ENCODE data around the gene CUL4B.

The CUL4B gene

GRCh38 chrX:120566817-120567216 lies 6.1 kb upstream of the CUL4B start:
- TF ChIP-seq TAF1 (IDR thresholded peaks at IDR 0.05; ENCODE audit: borderline replicate concordance, insufficient read depth, low read length) (no peak), FOXP2 (optimal IDR thresholded peaks at IDR 0.05; ENCODE audit: borderline replicate concordance, extremely low read depth, extremely low read length, insufficient read depth) (no peak), REST (IDR thresholded peaks at IDR 0.05; ENCODE audit: insufficient read depth in 1 of 2, low read depth in 2 of 2, low read length in 2 of 2) (no peak), POLR2AphosphoS5 (IDR thresholded peaks at IDR 0.05; ENCODE audit: low read depth, low read length) (no peak), SIN3A (IDR thresholded peaks at IDR 0.05; ENCODE audit: borderline replicate concordance, insufficient read depth, low read length) (no peak)

GRCh38 chrX:120564925-120565324 lies 4.2 kb upstream of the CUL4B start:
- TF ChIP-seq SIN3A (IDR thresholded peaks at IDR 0.05; ENCODE audit: borderline replicate concordance, insufficient read depth, low read length) (no peak), FOXP2 (optimal IDR thresholded peaks at IDR 0.05; ENCODE audit: borderline replicate concordance, extremely low read depth, extremely low read length, insufficient read depth) (no peak), REST (IDR thresholded peaks at IDR 0.05; ENCODE audit: insufficient read depth in 1 of 2, low read depth in 2 of 2, low read length in 2 of 2) (no peak), TAF1 (IDR thresholded peaks at IDR 0.05; ENCODE audit: borderline replicate concordance, insufficient read depth, low read length) (no peak), POLR2AphosphoS5 (IDR thresholded peaks at IDR 0.05; ENCODE audit: low read depth, low read length) (no peak)

- TF ChIP-seq POLR2AphosphoS5 (IDR thresholded peaks at IDR 0.05; ENCODE audit: low read depth, low read length) (no peak), TAF1 (IDR thresholded peaks at IDR 0.05; ENCODE audit: borderline replicate concordance, insufficient read depth, low read length) (no peak), REST (IDR thresholded peaks at IDR 0.05; ENCODE audit: insufficient read depth in 1 of 2, low read depth in 2 of 2, low read length in 2 of 2) (no peak), SIN3A (IDR thresholded peaks at IDR 0.05; ENCODE audit: borderline replicate concordance, insufficient read depth, low read length) (no peak), FOXP2 (optimal IDR thresholded peaks at IDR 0.05; ENCODE audit: borderline replicate concordance, extremely low read depth, extremely low read length, insufficient read depth) (no peak)
Observed at GRCh38 chrX:120562569-120562926, 1.8 kb upstream of the CUL4B start.

- no peak for TF ChIP-seq SIN3A (IDR thresholded peaks at IDR 0.05; ENCODE audit: borderline replicate concordance, insufficient read depth, low read length)
- TF ChIP-seq FOXP2 (optimal IDR thresholded peaks at IDR 0.05; ENCODE audit: borderline replicate concordance, extremely low read depth, extremely low read length, insufficient read depth): no peak
- no peak for TF ChIP-seq TAF1 (IDR thresholded peaks at IDR 0.05; ENCODE audit: borderline replicate concordance, insufficient read depth, low read length)
- TF ChIP-seq POLR2AphosphoS5 (IDR thresholded peaks at IDR 0.05; ENCODE audit: low read depth, low read length): no peak; the same call in none of the 2 replicates
- no peak for TF ChIP-seq REST (IDR thresholded peaks at IDR 0.05; ENCODE audit: insufficient read depth in 1 of 2, low read depth in 2 of 2, low read length in 2 of 2)
Observed at GRCh38 chrX:120561634-120562568, 1.1 kb upstream of the CUL4B start.

Data from PFSK-1 (cell line).